GM12864 (cell line): ENCODE results near the gene SERP2.

Experiments used
- DNase-seq: peaks from one replicate; pipeline ENCODE4 v3.0.0-alpha.2; 2011; ENCODE audit warnings: low read depth
- H3K4me3 ChIP-seq: 2 replicates; pipeline ENCODE4 v1.5.1; 2011; ENCODE audit warnings: mild to moderate bottlenecking, low read depth, low read length, control low read depth
- TF ChIP-seq, protein P1 (sequence below): IDR thresholded peaks from 2 replicates; pipeline ENCODE4 v1.5.1; 2011; ENCODE audit warnings: low read depth, mild to moderate bottlenecking, moderate library complexity, low read length, control low read depth, inconsistent platforms; ENCODE audit errors: missing control alignments

Gene SERP2

GRCh38 chr13:44395976-44396694 is 22.5 kb downstream of the SERP2 start:
- TF ChIP-seq, protein P1, sequence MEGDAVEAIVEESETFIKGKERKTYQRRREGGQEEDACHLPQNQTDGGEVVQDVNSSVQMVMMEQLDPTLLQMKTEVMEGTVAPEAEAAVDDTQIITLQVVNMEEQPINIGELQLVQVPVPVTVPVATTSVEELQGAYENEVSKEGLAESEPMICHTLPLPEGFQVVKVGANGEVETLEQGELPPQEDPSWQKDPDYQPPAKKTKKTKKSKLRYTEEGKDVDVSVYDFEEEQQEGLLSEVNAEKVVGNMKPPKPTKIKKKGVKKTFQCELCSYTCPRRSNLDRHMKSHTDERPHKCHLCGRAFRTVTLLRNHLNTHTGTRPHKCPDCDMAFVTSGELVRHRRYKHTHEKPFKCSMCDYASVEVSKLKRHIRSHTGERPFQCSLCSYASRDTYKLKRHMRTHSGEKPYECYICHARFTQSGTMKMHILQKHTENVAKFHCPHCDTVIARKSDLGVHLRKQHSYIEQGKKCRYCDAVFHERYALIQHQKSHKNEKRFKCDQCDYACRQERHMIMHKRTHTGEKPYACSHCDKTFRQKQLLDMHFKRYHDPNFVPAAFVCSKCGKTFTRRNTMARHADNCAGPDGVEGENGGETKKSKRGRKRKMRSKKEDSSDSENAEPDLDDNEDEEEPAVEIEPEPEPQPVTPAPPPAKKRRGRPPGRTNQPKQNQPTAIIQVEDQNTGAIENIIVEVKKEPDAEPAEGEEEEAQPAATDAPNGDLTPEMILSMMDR, result no peak
- DNase-seq, result no peak
- H3K4me3 ChIP-seq, result no peak overlapping the region

GRCh38 chr13:44396701-44397580 is 23.3 kb downstream of the SERP2 start:
- TF ChIP-seq, protein P1, result no peak
- no peak overlapping the region for H3K4me3 ChIP-seq
- no peak for DNase-seq

- no peak for DNase-seq
- TF ChIP-seq, protein P1, result no peak
Observed at GRCh38 chr13:44397766-44398223, 24.2 kb downstream of the SERP2 start.

GRCh38 chr13:44398606-44399005 is 25.0 kb downstream of the SERP2 start:
- no peak for DNase-seq
- TF ChIP-seq, protein P1, result no peak
- H3K4me3 ChIP-seq, result no peak overlapping the region

More at GRCh38 chr13:44397766-44398223, 24.2 kb downstream of the SERP2 start:
- H3K4me3 ChIP-seq, result no peak overlapping the region

- TF ChIP-seq, protein P1, result no peak
- H3K4me3 ChIP-seq, result no peak overlapping the region
- no peak for DNase-seq
Observed at GRCh38 chr13:44399074-44399473, 25.4 kb downstream of the SERP2 start.

GRCh38 chr13:44400736-44401135 is 27.1 kb downstream of the SERP2 start:
- no peak overlapping the region for H3K4me3 ChIP-seq
- no peak for DNase-seq
- TF ChIP-seq, protein P1, result no peak
